BE2C (cell line): Measurements from ENCODE around the gene DSG4.

Experiments
- DNase-seq: peaks from one replicate; pipeline ENCODE4 v3.0.0-alpha.2; 2020
- H3K27me3 ChIP-seq: fragments of 250-450 bp; sonication (Bioruptor Pico); 2 replicates; pipeline ENCODE4 v1.5.1; 2020; ENCODE audit warnings: mild to moderate bottlenecking
- H3K36me3 ChIP-seq: fragments of 250-450 bp; sonication (Bioruptor Pico); 2 replicates; pipeline ENCODE4 v1.5.1; 2020; ENCODE audit warnings: mild to moderate bottlenecking
- H3K4me1 ChIP-seq: fragments of 250-450 bp; sonication (Bioruptor Pico); 2 replicates; pipeline ENCODE4 v1.5.1; 2020
- H3K4me3 ChIP-seq: 2 replicates; pipeline ENCODE4 v1.5.1; 2011; ENCODE audit warnings: low read depth, low read length
- H3K9me3 ChIP-seq: fragments of 250-450 bp; sonication (Bioruptor Pico); 2 replicates; pipeline ENCODE4 v1.5.1; 2020
- TF ChIP-seq, protein P1 (sequence below): IDR thresholded peaks from 2 replicates; pipeline ENCODE4 v1.5.1; 2012; ENCODE audit warnings: mild to moderate bottlenecking, low read depth, low read length

Gene DSG4

DNA sequence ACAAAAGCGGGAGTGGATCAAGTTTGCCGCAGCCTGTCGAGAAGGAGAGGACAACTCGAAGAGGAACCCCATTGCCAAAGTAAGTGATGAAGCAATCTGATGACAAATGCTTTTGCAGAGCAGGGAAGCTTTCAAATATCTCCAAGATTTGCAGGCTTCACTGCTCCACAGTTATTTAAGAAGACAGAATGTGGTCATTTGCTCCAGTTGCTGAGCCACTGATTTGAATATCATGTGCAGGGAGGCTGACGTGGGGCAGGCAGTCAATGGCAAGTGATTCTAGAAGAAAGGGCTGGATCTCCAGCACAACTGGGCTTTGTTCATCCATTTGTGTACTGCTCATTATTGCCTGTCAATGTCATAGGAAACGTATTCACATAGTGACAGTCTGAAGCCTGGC is 10.2 kb downstream of the DSG4 start:
- Histone ChIP-seq H3K27me3 (no peaks in the 10 kb centered on the region), H3K9me3 (no peaks in the 10 kb centered on the region), H3K4me1 (no peaks in the 10 kb centered on the region), H3K36me3 (no peaks in the 10 kb centered on the region), H3K4me3 (no peak overlapping the region)
- TF ChIP-seq, protein P1, sequence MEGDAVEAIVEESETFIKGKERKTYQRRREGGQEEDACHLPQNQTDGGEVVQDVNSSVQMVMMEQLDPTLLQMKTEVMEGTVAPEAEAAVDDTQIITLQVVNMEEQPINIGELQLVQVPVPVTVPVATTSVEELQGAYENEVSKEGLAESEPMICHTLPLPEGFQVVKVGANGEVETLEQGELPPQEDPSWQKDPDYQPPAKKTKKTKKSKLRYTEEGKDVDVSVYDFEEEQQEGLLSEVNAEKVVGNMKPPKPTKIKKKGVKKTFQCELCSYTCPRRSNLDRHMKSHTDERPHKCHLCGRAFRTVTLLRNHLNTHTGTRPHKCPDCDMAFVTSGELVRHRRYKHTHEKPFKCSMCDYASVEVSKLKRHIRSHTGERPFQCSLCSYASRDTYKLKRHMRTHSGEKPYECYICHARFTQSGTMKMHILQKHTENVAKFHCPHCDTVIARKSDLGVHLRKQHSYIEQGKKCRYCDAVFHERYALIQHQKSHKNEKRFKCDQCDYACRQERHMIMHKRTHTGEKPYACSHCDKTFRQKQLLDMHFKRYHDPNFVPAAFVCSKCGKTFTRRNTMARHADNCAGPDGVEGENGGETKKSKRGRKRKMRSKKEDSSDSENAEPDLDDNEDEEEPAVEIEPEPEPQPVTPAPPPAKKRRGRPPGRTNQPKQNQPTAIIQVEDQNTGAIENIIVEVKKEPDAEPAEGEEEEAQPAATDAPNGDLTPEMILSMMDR: no peak
- no peak for DNase-seq

DNA sequence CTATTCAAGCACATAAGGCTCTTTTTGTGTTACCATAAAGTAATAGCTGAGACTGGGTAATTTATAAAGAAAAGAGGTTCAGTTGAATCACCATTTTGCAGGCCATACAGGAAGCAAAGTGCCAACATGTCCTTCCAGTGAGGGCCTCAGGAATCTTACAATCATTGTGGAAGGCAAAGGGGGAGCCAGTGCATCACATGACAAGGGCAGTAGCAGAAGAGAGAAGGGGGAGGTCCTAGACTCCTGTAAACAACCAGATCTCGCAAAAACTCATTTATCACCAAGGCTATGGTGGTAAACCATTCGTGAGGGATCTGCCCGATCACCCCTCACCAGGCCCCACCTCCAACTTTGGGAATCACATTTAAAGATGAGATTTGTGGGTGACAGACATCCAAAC is 16.7 kb downstream of the DSG4 start:
- Histone ChIP-seq H3K4me1 (no peaks in the 10 kb centered on the region), H3K9me3 (no peaks in the 10 kb centered on the region), H3K36me3 (no peaks in the 10 kb centered on the region), H3K4me3 (no peak overlapping the region), H3K27me3 (no peaks in the 10 kb centered on the region)
- DNase-seq: no peak
- TF ChIP-seq, protein P1: no peak

DNA sequence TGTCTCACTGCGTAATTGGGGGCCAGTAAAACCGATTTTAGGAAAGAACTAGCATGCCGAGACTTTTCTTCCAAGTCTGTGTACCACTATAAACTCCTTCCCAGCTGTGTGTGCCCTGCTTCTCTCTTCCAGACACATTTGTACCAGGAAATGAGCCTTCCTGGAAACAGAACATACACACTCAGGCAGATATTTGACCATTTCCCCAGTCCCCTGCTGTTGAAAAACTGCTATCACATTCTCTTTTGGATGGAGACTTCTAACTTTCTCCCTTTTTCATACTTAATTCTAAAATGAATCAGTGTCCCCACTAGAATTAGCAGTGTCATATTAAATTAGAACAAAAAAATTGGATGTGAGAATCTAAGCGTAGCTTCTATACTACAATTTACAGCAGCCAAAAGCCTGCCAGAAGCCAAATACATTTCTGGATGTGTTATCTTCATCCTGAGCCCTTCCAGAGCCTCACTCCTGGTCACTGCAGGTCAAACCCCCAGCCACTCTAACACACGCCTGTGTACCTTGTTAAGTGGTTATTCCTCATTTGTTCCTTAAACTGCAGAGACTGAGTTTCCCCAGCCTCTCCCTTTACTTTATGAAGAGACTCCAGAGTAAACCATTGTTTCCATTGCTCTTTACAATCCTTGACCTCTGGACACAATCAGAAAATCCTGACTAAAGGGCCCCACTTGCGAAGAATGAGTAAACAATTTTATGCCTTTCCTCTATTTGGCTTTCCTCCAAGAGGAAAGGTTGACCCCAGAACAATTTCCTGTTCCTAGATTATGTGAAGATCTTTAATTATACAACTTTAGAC is 20.4 kb downstream of the DSG4 start:
- Histone ChIP-seq H3K4me1 (no peaks in the 10 kb centered on the region), H3K4me3 (no peak overlapping the region), H3K9me3 (no peaks in the 10 kb centered on the region), H3K27me3 (no peaks in the 10 kb centered on the region), H3K36me3 (no peaks in the 10 kb centered on the region)
- no peak for DNase-seq
- TF ChIP-seq, protein P1: no peak

DNA sequence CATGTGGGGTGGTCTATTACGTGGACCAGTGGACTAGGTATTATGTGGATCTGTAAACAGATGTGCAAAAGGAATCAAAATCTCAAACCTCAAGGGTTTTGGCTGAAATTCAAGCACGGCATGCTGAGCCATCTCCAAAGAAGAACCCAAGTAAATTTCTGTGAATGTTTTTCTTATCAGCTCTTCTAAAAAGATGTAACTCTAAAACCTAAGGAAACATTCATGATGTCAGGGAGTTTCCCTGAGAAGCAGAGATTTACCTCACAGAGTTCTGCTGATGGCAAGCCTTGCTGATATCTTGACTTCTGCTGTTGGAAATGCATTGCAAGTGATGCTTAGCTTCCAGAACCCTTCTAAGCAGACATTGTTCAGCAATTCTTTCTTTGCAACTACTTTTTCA is 21.6 kb downstream of the DSG4 start:
- DNase-seq: no peak
- no peaks in the 10 kb centered on the region for H3K27me3 ChIP-seq
- no peak overlapping the region for H3K4me3 ChIP-seq
- H3K4me1 ChIP-seq: no peaks in the 10 kb centered on the region
- no peaks in the 10 kb centered on the region for H3K9me3 ChIP-seq
- TF ChIP-seq, protein P1: no peak
- H3K36me3 ChIP-seq: no peaks in the 10 kb centered on the region

DNA sequence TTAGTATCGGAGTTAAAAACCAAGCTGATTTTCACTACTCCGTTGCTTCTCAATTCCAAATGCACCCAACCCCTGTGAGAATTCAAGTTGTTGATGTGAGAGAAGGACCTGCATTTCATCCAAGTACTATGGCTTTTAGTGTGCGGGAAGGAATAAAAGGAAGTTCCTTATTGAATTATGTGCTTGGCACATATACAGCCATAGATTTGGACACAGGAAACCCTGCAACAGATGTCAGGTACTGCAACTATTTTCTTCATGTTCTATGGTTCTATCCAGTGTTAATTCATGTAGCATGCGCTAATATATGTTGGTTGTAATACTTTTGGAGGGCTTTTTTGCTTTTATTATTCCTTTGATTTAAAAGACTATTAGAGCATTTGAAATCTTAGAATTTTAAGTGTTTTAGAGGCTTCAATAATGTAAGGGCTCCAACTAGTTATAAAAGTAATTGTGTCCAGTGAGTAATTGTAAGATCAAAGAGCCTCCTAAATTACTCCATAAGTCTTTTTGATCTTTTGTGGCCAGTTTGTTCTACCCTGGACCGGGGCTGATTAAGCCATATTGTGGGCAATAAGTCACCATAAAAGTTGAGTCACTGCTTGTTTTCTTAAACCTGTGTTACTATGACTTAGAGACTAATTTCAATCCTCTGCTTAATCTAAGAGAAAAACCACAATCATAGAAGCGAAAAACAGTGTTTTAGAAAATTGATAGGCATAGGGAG is 22.9 kb downstream of the DSG4 start:
- H3K9me3 ChIP-seq: no peaks in the 10 kb centered on the region
- no peaks in the 10 kb centered on the region for H3K4me1 ChIP-seq
- no peak for DNase-seq
- TF ChIP-seq, protein P1: no peak
- no peaks in the 10 kb centered on the region for H3K27me3 ChIP-seq
- no peaks in the 10 kb centered on the region for H3K36me3 ChIP-seq
- H3K4me3 ChIP-seq: no peak overlapping the region
